HEK293 (cell line): ENCODE results near the gene SLC22A4.

Experiments
- CTCF ChIA-PET: fragments of 350-600 bp; formaldehyde crosslinking; extraction: SDS; loops from one replicate; lab custom pipeline; 2021; ENCODE audit warnings: antibody characterized with exemption; lab: Yijun Ruan, JAX
- POLR2A ChIA-PET: fragments of 300-600 bp; formaldehyde crosslinking; extraction: SDS; loops from one replicate; lab custom pipeline; 2020; ENCODE audit warnings: antibody characterized with exemption, inconsistent platforms; lab: Yijun Ruan, JAX
- H3K27ac ChIP-seq: fragments of 200-500 bp; sonication (Bioruptor generic); 2 replicates; pipeline ENCODE4 v1.5.1; 2014; ENCODE audit warnings: low read depth, low read length, control low read depth, inconsistent platforms; ENCODE audit errors: extremely low read depth
- H3K36me3 ChIP-seq, 2 experiments: fragments of 200-500 bp in 1 of 2; sonication (Bioruptor generic) in 1 of 2; 1 replicate in 1 of 2; 2 replicates in 1 of 2; pipeline ENCODE4 v1.5.1; 2014 to 2017; ENCODE audit warnings: inconsistent platforms in 2 of 2, low read length in 2 of 2; ENCODE audit not compliant: control insufficient read depth in 2 of 2, insufficient read depth in 1 of 2
- H3K4me1 ChIP-seq: fragments of 200-500 bp; sonication (Bioruptor generic); 2 replicates; pipeline ENCODE4 v1.5.1; 2014; ENCODE audit warnings: mild to moderate bottlenecking, low read length, inconsistent platforms; ENCODE audit not compliant: control insufficient read depth, insufficient read depth
- H3K4me3 ChIP-seq: 2 replicates; pipeline ENCODE4 v1.5.1; 2011; ENCODE audit warnings: low read depth, mild to moderate bottlenecking, control low read depth, low read length, moderate library complexity
- H3K9me3 ChIP-seq: fragments of 200-500 bp; sonication (Bioruptor generic); 2 replicates; pipeline ENCODE4 v1.5.1; 2014; ENCODE audit warnings: low read depth, low read length, inconsistent platforms; ENCODE audit not compliant: control insufficient read depth, insufficient read depth
- BCL6B ChIP-seq: fragments of 450-650 bp; formaldehyde crosslinking; IDR thresholded peaks from 2 replicates; pipeline ENCODE4 v1.5.1; 2017; ENCODE audit warnings: missing biosample characterization, missing genetic modification characterization
- EGR2 ChIP-seq: fragments of 450-650 bp; formaldehyde crosslinking; IDR thresholded peaks from 2 replicates; pipeline ENCODE4 v1.5.1; 2016; ENCODE audit warnings: low read depth, missing biosample characterization, missing genetic modification characterization
- GLIS1 ChIP-seq: fragments of 450-650 bp; formaldehyde crosslinking; IDR thresholded peaks from 2 replicates; pipeline ENCODE4 v1.5.1; 2016; ENCODE audit warnings: missing biosample characterization, missing genetic modification characterization
- GLIS2 ChIP-seq: fragments of 450-650 bp; formaldehyde crosslinking; IDR thresholded peaks from 2 replicates; pipeline ENCODE4 v1.5.1; 2016; ENCODE audit warnings: missing biosample characterization, missing genetic modification characterization
- KLF9 ChIP-seq: fragments of 450-650 bp; formaldehyde crosslinking; IDR thresholded peaks from 2 replicates; pipeline ENCODE4 v1.5.1; 2016; ENCODE audit warnings: missing biosample characterization, missing genetic modification characterization, low read depth
- SCRT2 ChIP-seq: fragments of 450-650 bp; formaldehyde crosslinking; IDR thresholded peaks from 2 replicates; pipeline ENCODE4 v1.5.1; 2016; ENCODE audit warnings: missing biosample characterization, missing genetic modification characterization
- SP3 ChIP-seq: fragments of 450-650 bp; formaldehyde crosslinking; IDR thresholded peaks from 2 replicates; pipeline ENCODE4 v1.5.1; 2016; ENCODE audit warnings: missing biosample characterization, missing genetic modification characterization
- ZBTB17 ChIP-seq: fragments of 450-650 bp; formaldehyde crosslinking; IDR thresholded peaks from 2 replicates; pipeline ENCODE4 v1.5.1; 2016; ENCODE audit warnings: missing biosample characterization, missing genetic modification characterization
- ZFHX2 ChIP-seq: fragments of 450-650 bp; formaldehyde crosslinking; conservative IDR thresholded peaks from 2 replicates; pipeline ENCODE4 v1.5.1; 2016; ENCODE audit warnings: missing biosample characterization, missing genetic modification characterization
- ZIC2 ChIP-seq: fragments of 450-650 bp; formaldehyde crosslinking; IDR thresholded peaks from 2 replicates; pipeline ENCODE4 v1.5.1; 2016; ENCODE audit warnings: missing biosample characterization, missing genetic modification characterization
- ZNF2 ChIP-seq: fragments of 450-650 bp; formaldehyde crosslinking; IDR thresholded peaks from 2 replicates; pipeline ENCODE4 v1.5.1; 2016; ENCODE audit warnings: missing biosample characterization, missing genetic modification characterization
- ZNF24 ChIP-seq: fragments of 450-650 bp; formaldehyde crosslinking; IDR thresholded peaks from 2 replicates; pipeline ENCODE4 v1.5.1; 2016; ENCODE audit warnings: missing biosample characterization, missing genetic modification characterization
- ZNF280D ChIP-seq: fragments of 450-650 bp; formaldehyde crosslinking; IDR thresholded peaks from 2 replicates; pipeline ENCODE4 v1.5.1; 2016; ENCODE audit warnings: missing biosample characterization, missing genetic modification characterization
- ZNF398 ChIP-seq: fragments of 450-650 bp; formaldehyde crosslinking; IDR thresholded peaks from 2 replicates; pipeline ENCODE4 v1.5.1; 2017; ENCODE audit warnings: missing biosample characterization, missing genetic modification characterization
- ZNF518A ChIP-seq: fragments of 450-650 bp; formaldehyde crosslinking; conservative IDR thresholded peaks from 2 replicates; pipeline ENCODE4 v1.5.1; 2016; ENCODE audit warnings: low read depth, missing biosample characterization, missing genetic modification characterization
- ZNF530 ChIP-seq: fragments of 450-650 bp; formaldehyde crosslinking; IDR thresholded peaks from 2 replicates; pipeline ENCODE4 v1.5.1; 2016; ENCODE audit warnings: low read depth, missing biosample characterization, missing genetic modification characterization
- ZSCAN18 ChIP-seq: fragments of 450-650 bp; formaldehyde crosslinking; IDR thresholded peaks from 2 replicates; pipeline ENCODE4 v1.5.1; 2016; ENCODE audit warnings: missing biosample characterization, missing genetic modification characterization

Gene SLC22A4

GRCh38 chr5:132264546-132265335, 29.5 kb upstream of the SLC22A4 start:
- POLR2A ChIA-PET, result interaction anchor here (1.0 kb wide), 1 partner anchor 29 kb away, joined by 3 read pairs; no protein-coding TSS in a partner anchor
- H3K4me3 ChIP-seq, result no peak overlapping the region
- no peak overlapping the region for H3K27ac ChIP-seq
- H3K9me3 ChIP-seq, result no peaks in the 10 kb centered on the region
- TF ChIP-seq EGR2 (tag by site-specific recombination), result peak; percentile 94
- peak; percentile 16 for TF ChIP-seq GLIS1 (tag by site-specific recombination)
- TF ChIP-seq ZIC2 (tag by site-specific recombination), result peak; percentile 87
- no peak for TF ChIP-seq ZNF24 (tag by site-specific recombination)
- no peak for TF ChIP-seq ZNF2
- TF ChIP-seq BCL6B, result no peak
- no peak for TF ChIP-seq SP3 (tag by site-specific recombination)
- TF ChIP-seq SCRT2 (tag by site-specific recombination), result peak; percentile 82
- TF ChIP-seq ZNF398 (tag by site-specific recombination), result peak; percentile 40; the same call in 1 of the 2 replicates
- TF ChIP-seq KLF9 (tag by site-specific recombination), result peak; percentile 33
- no peak for TF ChIP-seq ZSCAN18 (tag by site-specific recombination)
- no peak for TF ChIP-seq ZNF280D (tag by site-specific recombination)
- peak; percentile 98 for TF ChIP-seq ZFHX2
- TF ChIP-seq GLIS2 (tag by site-specific recombination), result 0 out of 2 replicates have a peak, but pooled peaks have one; percentile 26
- H3K36me3 ChIP-seq, result no peaks in the 10 kb centered on the region
- CTCF ChIA-PET, result interaction anchor here (0.7 to 1.7 kb wide), 5 partner anchors 8 to 29 kb away, joined by 3 to 5 read pairs (median 4); no protein-coding TSS in a partner anchor
- H3K4me1 ChIP-seq, result no peaks in the 10 kb centered on the region; the same call in 1 of the 2 replicates

GRCh38 chr5:132265336-132266030, 28.7 kb upstream of the SLC22A4 start:
- no peak overlapping the region for H3K27ac ChIP-seq
- CTCF ChIA-PET, result interaction anchor here (0.7 to 1.7 kb wide), 6 partner anchors 7 to 30 kb away, joined by 3 to 5 read pairs (median 4); no protein-coding TSS in a partner anchor
- H3K4me1 ChIP-seq, result no peaks in the 10 kb centered on the region; the same call in 1 of the 2 replicates
- POLR2A ChIA-PET, result no interaction called here
- H3K4me3 ChIP-seq, result no peak overlapping the region
- H3K9me3 ChIP-seq, result no peaks in the 10 kb centered on the region
- no peaks in the 10 kb centered on the region for H3K36me3 ChIP-seq
- TF ChIP-seq ZNF530 (tag by site-specific recombination) (no peak), ZBTB17 (tag by site-specific recombination) (peak; percentile 27; the same call in 1 of the 2 replicates), ZNF518A (tag by site-specific recombination) (no peak)
